SU-DHL-6 (cell line): ENCODE results near the gene LAMA2.

Experiments used
- H2AFZ ChIP-seq: fragments of 200-600 bp; sonication (generic); 2 replicates; pipeline ENCODE4 v1.6.1; 2014; ENCODE audit warnings: low read depth, mild to moderate bottlenecking, moderate library complexity, mixed read lengths, antibody characterized with exemption, low read length; ENCODE audit not compliant: severe bottlenecking
- H3F3A ChIP-seq: fragments of 200-600 bp; shearing (Covaris generic); 2 replicates; pipeline ENCODE4 v1.6.0; 2016; ENCODE audit warnings: antibody characterized with exemption, mild to moderate bottlenecking; ENCODE audit not compliant: insufficient read depth
- H3K27ac ChIP-seq: fragments of 200-600 bp; sonication (generic); 2 replicates; pipeline ENCODE4 v1.5.1; 2016; ENCODE audit warnings: low read depth, mild to moderate bottlenecking, low read length, moderate library complexity, mixed read lengths
- H3K27me3 ChIP-seq: fragments of 200-600 bp; sonication (generic), shearing (Covaris generic); 2 replicates; pipeline ENCODE4 v1.6.0; 2014; ENCODE audit warnings: mild to moderate bottlenecking, low read length
- H3K36me3 ChIP-seq: fragments of 200-600 bp; sonication (generic); 2 replicates; pipeline ENCODE4 v1.6.1; 2014; ENCODE audit warnings: mild to moderate bottlenecking, low read length, mixed read lengths
- H3K4me2 ChIP-seq: fragments of 300-600, 200-600 bp; shearing (Covaris generic), sonication (generic); 2 replicates; pipeline ENCODE4 v1.6.0; 2014; ENCODE audit warnings: low read length, low read depth, mild to moderate bottlenecking; ENCODE audit not compliant: poor library complexity, severe bottlenecking
- H3K4me3 ChIP-seq: fragments of 200-600 bp; sonication (generic); 2 replicates; pipeline ENCODE4 v1.5.1; 2014; ENCODE audit warnings: antibody characterized with exemption, low read length, mild to moderate bottlenecking, mixed read lengths; ENCODE audit not compliant: insufficient read depth, poor library complexity, severe bottlenecking
- H3K79me2 ChIP-seq: fragments of 200-600 bp; sonication (generic); 2 replicates; pipeline ENCODE4 v1.6.1; 2014; ENCODE audit warnings: mild to moderate bottlenecking, low read length, moderate library complexity; ENCODE audit not compliant: insufficient read depth
- H3K9ac ChIP-seq: fragments of 200-600 bp; sonication (generic); 2 replicates; pipeline ENCODE4 v1.7.0; 2014; ENCODE audit warnings: mild to moderate bottlenecking, low read length
- H3K9me2 ChIP-seq: fragments of 200-600 bp; sonication (generic); replicated peaks from 2 replicates; pipeline ENCODE4 v1.6.1; 2014; ENCODE audit warnings: low read length; ENCODE audit not compliant: insufficient read depth
- H3K9me3 ChIP-seq: fragments of 200-600 bp; sonication (generic); 2 replicates; pipeline ENCODE4 v1.6.1; 2014; ENCODE audit warnings: low read length, mixed read lengths; ENCODE audit not compliant: insufficient read depth
- H4K20me1 ChIP-seq: fragments of 200-600 bp; sonication (generic); 2 replicates; pipeline ENCODE4 v1.6.1; 2014; ENCODE audit warnings: low read depth, mild to moderate bottlenecking, antibody characterized with exemption, low read length, moderate library complexity, mixed read lengths
- EZH2phosphoT487 ChIP-seq: fragments of 200-600 bp; sonication (generic), shearing (Covaris generic); conservative IDR thresholded peaks from 2 replicates; pipeline ENCODE4 v1.6.1; 2018; ENCODE audit warnings: mild to moderate bottlenecking, antibody characterized with exemption, low read length, moderate library complexity, mixed read lengths
- TF ChIP-seq, protein P1 (sequence below): fragments of 200-600 bp; sonication (generic); IDR thresholded peaks from one replicate; pipeline ENCODE4 v1.5.1; 2017; ENCODE audit warnings: antibody characterized with exemption, mild to moderate bottlenecking, low read length, moderate library complexity; ENCODE audit not compliant: insufficient read depth, poor library complexity, severe bottlenecking

LAMA2 gene, protein sequence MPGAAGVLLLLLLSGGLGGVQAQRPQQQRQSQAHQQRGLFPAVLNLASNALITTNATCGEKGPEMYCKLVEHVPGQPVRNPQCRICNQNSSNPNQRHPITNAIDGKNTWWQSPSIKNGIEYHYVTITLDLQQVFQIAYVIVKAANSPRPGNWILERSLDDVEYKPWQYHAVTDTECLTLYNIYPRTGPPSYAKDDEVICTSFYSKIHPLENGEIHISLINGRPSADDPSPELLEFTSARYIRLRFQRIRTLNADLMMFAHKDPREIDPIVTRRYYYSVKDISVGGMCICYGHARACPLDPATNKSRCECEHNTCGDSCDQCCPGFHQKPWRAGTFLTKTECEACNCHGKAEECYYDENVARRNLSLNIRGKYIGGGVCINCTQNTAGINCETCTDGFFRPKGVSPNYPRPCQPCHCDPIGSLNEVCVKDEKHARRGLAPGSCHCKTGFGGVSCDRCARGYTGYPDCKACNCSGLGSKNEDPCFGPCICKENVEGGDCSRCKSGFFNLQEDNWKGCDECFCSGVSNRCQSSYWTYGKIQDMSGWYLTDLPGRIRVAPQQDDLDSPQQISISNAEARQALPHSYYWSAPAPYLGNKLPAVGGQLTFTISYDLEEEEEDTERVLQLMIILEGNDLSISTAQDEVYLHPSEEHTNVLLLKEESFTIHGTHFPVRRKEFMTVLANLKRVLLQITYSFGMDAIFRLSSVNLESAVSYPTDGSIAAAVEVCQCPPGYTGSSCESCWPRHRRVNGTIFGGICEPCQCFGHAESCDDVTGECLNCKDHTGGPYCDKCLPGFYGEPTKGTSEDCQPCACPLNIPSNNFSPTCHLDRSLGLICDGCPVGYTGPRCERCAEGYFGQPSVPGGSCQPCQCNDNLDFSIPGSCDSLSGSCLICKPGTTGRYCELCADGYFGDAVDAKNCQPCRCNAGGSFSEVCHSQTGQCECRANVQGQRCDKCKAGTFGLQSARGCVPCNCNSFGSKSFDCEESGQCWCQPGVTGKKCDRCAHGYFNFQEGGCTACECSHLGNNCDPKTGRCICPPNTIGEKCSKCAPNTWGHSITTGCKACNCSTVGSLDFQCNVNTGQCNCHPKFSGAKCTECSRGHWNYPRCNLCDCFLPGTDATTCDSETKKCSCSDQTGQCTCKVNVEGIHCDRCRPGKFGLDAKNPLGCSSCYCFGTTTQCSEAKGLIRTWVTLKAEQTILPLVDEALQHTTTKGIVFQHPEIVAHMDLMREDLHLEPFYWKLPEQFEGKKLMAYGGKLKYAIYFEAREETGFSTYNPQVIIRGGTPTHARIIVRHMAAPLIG (N-terminal part only)

DNA sequence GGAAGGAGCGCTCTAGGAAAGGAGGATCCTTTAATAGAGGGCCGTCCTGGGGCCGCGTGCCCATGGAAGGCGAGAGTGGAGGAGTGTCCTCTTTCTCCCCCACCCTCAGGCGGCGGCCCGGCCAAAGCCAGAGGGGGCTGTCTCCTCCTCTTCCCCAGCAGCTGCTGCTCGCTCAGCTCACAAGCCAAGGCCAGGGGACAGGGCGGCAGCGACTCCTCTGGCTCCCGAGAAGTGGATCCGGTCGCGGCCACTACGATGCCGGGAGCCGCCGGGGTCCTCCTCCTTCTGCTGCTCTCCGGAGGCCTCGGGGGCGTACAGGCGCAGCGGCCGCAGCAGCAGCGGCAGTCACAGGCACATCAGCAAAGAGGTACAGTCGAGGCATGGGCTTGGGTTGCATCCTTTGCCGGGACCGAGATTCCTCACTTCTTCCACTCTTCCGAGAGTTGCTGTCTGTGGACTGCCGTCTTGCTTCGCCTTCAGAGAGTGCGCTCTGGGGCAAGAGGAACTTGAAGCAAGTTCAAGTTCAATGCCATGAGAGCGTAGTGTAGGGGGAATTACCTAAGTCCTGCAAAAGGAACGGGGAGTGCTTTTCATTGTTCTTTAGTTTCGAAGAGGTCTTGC, at the start of gene LAMA2:
Gene LAMA2 (plus strand): TSS at position 148 of the 621 bp plus-strand sequence. CDS start 108 bp downstream, at position 256.
- Histone ChIP-seq H2AFZ (no peak within 1 kb of the TSS), H3K27me3 (no peaks in the 10 kb centered on the region), H3K79me2 (no peaks in the 10 kb centered on the region), H3K27ac (no peak within 1 kb of the TSS), H3K9me3 (no peaks in the 10 kb centered on the region), H3K9ac (no peak within 1 kb of the TSS), H3K4me2 (no peak within 1 kb of the TSS), H3K9me2 (no peaks in the 10 kb centered on the region), H3K4me3 (no peak within 1 kb of the TSS), H3K36me3 (no peaks in the 10 kb centered on the region), H3F3A (no peaks in the 10 kb centered on the region), H4K20me1 (no peaks in the 10 kb centered on the region)
- TF ChIP-seq EZH2phosphoT487: no peak
- TF ChIP-seq, protein P1, sequence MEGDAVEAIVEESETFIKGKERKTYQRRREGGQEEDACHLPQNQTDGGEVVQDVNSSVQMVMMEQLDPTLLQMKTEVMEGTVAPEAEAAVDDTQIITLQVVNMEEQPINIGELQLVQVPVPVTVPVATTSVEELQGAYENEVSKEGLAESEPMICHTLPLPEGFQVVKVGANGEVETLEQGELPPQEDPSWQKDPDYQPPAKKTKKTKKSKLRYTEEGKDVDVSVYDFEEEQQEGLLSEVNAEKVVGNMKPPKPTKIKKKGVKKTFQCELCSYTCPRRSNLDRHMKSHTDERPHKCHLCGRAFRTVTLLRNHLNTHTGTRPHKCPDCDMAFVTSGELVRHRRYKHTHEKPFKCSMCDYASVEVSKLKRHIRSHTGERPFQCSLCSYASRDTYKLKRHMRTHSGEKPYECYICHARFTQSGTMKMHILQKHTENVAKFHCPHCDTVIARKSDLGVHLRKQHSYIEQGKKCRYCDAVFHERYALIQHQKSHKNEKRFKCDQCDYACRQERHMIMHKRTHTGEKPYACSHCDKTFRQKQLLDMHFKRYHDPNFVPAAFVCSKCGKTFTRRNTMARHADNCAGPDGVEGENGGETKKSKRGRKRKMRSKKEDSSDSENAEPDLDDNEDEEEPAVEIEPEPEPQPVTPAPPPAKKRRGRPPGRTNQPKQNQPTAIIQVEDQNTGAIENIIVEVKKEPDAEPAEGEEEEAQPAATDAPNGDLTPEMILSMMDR: no peak

DNA sequence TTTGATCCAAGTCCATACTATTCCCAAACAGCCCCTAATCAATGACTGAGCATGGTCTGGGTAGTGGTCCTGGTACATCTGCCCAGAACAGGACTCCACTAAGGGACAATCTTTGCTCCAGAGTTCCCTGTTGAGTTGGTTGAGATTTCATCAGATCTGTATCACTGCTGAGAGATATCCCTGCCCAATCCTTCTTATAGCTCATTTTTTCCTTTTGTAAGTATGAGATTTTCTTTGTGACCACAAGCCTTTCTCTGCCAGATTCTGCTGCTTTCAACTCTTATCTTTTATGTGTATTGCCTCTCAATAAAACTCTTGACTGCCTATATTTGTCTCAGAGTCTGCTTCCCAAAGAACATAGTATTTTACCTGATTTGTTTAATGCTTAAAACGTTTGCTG, 46.2 kb upstream of the LAMA2 start:
- Histone ChIP-seq H3K4me3 (no peak overlapping the region), H3K9ac (no peak overlapping the region), H3K36me3 (no peaks in the 10 kb centered on the region), H3K4me2 (no peak overlapping the region), H3K9me3 (no peaks in the 10 kb centered on the region), H3F3A (no peaks in the 10 kb centered on the region), H4K20me1 (no peaks in the 10 kb centered on the region), H2AFZ (no peak overlapping the region), H3K9me2 (no peaks in the 10 kb centered on the region), H3K79me2 (no peaks in the 10 kb centered on the region), H3K27ac (no peak overlapping the region), H3K27me3 (no peaks in the 10 kb centered on the region)
- no peak for TF ChIP-seq EZH2phosphoT487
- TF ChIP-seq, protein P1: no peak

DNA sequence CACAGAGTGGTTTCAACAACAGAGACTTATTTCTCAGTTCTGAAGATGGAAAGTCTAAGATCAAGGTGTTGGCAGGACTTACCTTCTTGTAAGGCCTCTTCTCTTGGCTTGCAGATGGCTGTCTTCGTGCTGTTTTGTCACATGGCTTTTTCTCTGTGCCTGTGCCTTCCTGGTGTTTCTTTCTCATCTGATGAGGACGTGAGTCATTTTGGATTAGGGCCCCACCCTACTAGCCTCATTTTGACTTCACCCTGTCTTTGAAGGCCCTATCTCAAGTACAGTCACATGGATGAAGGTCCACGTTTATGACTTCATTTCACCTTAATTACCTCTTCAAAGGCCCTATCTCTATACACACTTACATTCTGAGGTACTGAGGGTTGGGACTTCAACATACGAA, 41.4 kb upstream of the LAMA2 start:
- no peak overlapping the region for H3K4me3 ChIP-seq
- H3K9ac ChIP-seq: no peak overlapping the region
- TF ChIP-seq EZH2phosphoT487: no peak
- TF ChIP-seq, protein P1: no peak
- no peak overlapping the region for H3K27ac ChIP-seq
- H2AFZ ChIP-seq: no peak overlapping the region
- no peak overlapping the region for H3K4me2 ChIP-seq
- no peaks in the 10 kb centered on the region for H3K9me3 ChIP-seq
- no peaks in the 10 kb centered on the region for H3K9me2 ChIP-seq
- H3K36me3 ChIP-seq: no peaks in the 10 kb centered on the region
- no peaks in the 10 kb centered on the region for H3K27me3 ChIP-seq
- H3K79me2 ChIP-seq: no peaks in the 10 kb centered on the region
- no peaks in the 10 kb centered on the region for H3F3A ChIP-seq
- H4K20me1 ChIP-seq: no peaks in the 10 kb centered on the region
